SK-N-SH (cell line): ENCODE measurements around the gene ZNF219. TPM values are rescaled to one million over a fixed set of nuclear protein-coding genes. Genes with fewer than 3 reads are reported as not detected.

Source experiments
- CTCF ChIA-PET: fragments of 300-600, 350-600 bp; formaldehyde crosslinking; extraction: SDS; loops from one replicate; lab custom pipeline; 2021; lab: Yijun Ruan, JAX
- POLR2A ChIA-PET: fragments of 350-600 bp; sonication (Branson Sonifier 250); formaldehyde crosslinking; extraction: SDS; loops from one replicate; lab custom pipeline; 2020; ENCODE audit warnings: antibody characterized with exemption, inconsistent platforms; lab: Yijun Ruan, JAX
- DNase-seq: peaks from one replicate; pipeline ENCODE4 v3.0.0; 2012
- H2AFZ ChIP-seq: fragments of 200-600 bp; sonication (generic); 2 replicates; pipeline ENCODE4 v1.8.1; 2016; ENCODE audit warnings: antibody characterized with exemption, mild to moderate bottlenecking, low read depth
- H3F3A ChIP-seq: fragments of 200-600 bp; sonication (generic); replicated peaks from 2 replicates; pipeline ENCODE3; 2016; ENCODE audit warnings: antibody characterized with exemption, mild to moderate bottlenecking; ENCODE audit not compliant: insufficient read depth
- H3K27ac ChIP-seq, 2 experiments: fragments of 200-500 bp in 1 of 2; fragments of 200-600 bp in 1 of 2; sonication (Bioruptor generic) in 1 of 2; sonication (generic), shearing (Covaris generic) in 1 of 2; 2 replicates each; pipeline versions ENCODE4 v1.5.1 to v1.6.1; 2014 to 2016; ENCODE audit warnings: low read depth in 2 of 2, inconsistent platforms in 1 of 2, low read length in 1 of 2, mild to moderate bottlenecking in 1 of 2, mixed read lengths in 1 of 2
- H3K27me3 ChIP-seq: fragments of 200-600 bp; sonication (generic), shearing (Covaris generic); 2 replicates; pipeline ENCODE4 v1.6.1; 2016; ENCODE audit warnings: mixed run types; ENCODE audit not compliant: insufficient read depth
- H3K36me3 ChIP-seq, 2 experiments: fragments of 200-500 bp in 1 of 2; fragments of 200-600 bp in 1 of 2; sonication (Bioruptor generic) in 1 of 2; sonication (generic) in 1 of 2; replicated peaks in 1 of 2; 2 replicates each; pipeline versions ENCODE3 to v1.5.1; 2014 to 2016; ENCODE audit warnings: low read length in 1 of 2, mild to moderate bottlenecking in 1 of 2; ENCODE audit not compliant: insufficient read depth in 2 of 2, control insufficient read depth in 1 of 2
- H3K4me1 ChIP-seq, 2 experiments: fragments of 200-500 bp in 1 of 2; fragments of 200-600 bp in 1 of 2; sonication (Bioruptor generic) in 1 of 2; sonication (generic), shearing (Covaris generic) in 1 of 2; 2 replicates each; pipeline versions ENCODE4 v1.5.1 to v1.6.1; 2014 to 2016; ENCODE audit warnings: low read depth in 1 of 2, low read length in 1 of 2, mixed run types in 1 of 2; ENCODE audit not compliant: insufficient read depth in 2 of 2, control insufficient read depth in 1 of 2
- H3K4me2 ChIP-seq: fragments of 200-600 bp; sonication (generic), shearing (Covaris generic); 2 replicates; pipeline ENCODE4 v1.6.1; 2017; ENCODE audit warnings: mixed run types
- H3K4me3 ChIP-seq, 2 experiments: fragments of 200-500 bp in 1 of 2; fragments of 200-600 bp in 1 of 2; sonication (Bioruptor generic) in 1 of 2; sonication (generic), shearing (Covaris generic) in 1 of 2; 2 replicates each; pipeline versions ENCODE4 v1.5.1 to v1.8.1; 2014 to 2016; ENCODE audit warnings: low read depth in 2 of 2, inconsistent platforms in 1 of 2, low read length in 1 of 2, mild to moderate bottlenecking in 1 of 2, mixed read lengths in 1 of 2, moderate library complexity in 1 of 2
- H3K79me2 ChIP-seq: fragments of 200-600 bp; sonication (generic); 2 replicates; pipeline ENCODE4 v1.8.1; 2017; ENCODE audit warnings: mild to moderate bottlenecking; ENCODE audit not compliant: insufficient read depth
- H3K9ac ChIP-seq: fragments of 200-600 bp; sonication (generic); 2 replicates; pipeline ENCODE4 v1.6.1; 2017; ENCODE audit warnings: mixed run types
- H3K9me2 ChIP-seq: fragments of 200-600 bp; sonication (generic); 2 replicates; pipeline ENCODE4 v1.6.1; 2017; ENCODE audit warnings: mixed run types
- H3K9me3 ChIP-seq: fragments of 200-600 bp; sonication (generic); 2 replicates; pipeline ENCODE4 v1.6.1; 2017; ENCODE audit warnings: mixed run types, mild to moderate bottlenecking, moderate library complexity
- H4K20me1 ChIP-seq: fragments of 200-600 bp; sonication (generic); 2 replicates; pipeline ENCODE4 v1.6.1; 2017; ENCODE audit warnings: mild to moderate bottlenecking, mixed run types; ENCODE audit not compliant: insufficient read depth
- ELF1 ChIP-seq: IDR thresholded peaks from 2 replicates; pipeline ENCODE4 v1.4.0; 2012
- EP300 ChIP-seq, 2 experiments: IDR thresholded peaks; 2 replicates each; pipeline versions ENCODE4 v1.4.0 to v1.6.1; 2012; ENCODE audit warnings: borderline replicate concordance in 1 of 2, low read depth in 1 of 2, low read length in 1 of 2
- FOSL2 ChIP-seq: IDR thresholded peaks from 2 replicates; pipeline ENCODE4 v1.4.0; 2012; ENCODE audit warnings: low read depth, mild to moderate bottlenecking, moderate library complexity, borderline replicate concordance
- GABPA ChIP-seq: IDR thresholded peaks from 2 replicates; pipeline ENCODE4 v1.4.0; 2012; ENCODE audit warnings: low read depth, mild to moderate bottlenecking
- GATA2 ChIP-seq: sonication (generic); formaldehyde crosslinking; IDR thresholded peaks from 2 replicates; pipeline ENCODE4 v1.5.0; 2020; ENCODE audit warnings: mild to moderate bottlenecking, missing genetic modification reagents
- JUND ChIP-seq: IDR thresholded peaks from 2 replicates; pipeline ENCODE4 v1.4.0; 2012
- MAX ChIP-seq: IDR thresholded peaks from 2 replicates; pipeline ENCODE4 v1.4.0; 2012; ENCODE audit warnings: low read depth
- MEF2A ChIP-seq: IDR thresholded peaks from 2 replicates; pipeline ENCODE4 v1.4.0; 2012; ENCODE audit warnings: low read depth, borderline replicate concordance
- PBX3 ChIP-seq: IDR thresholded peaks from 2 replicates; pipeline ENCODE4; 2012
- POLR2AphosphoS5 ChIP-seq: IDR thresholded peaks from 2 replicates; pipeline ENCODE4 v1.6.1; 2012; ENCODE audit warnings: low read depth, low read length
- RAD21 ChIP-seq: IDR thresholded peaks from 2 replicates; pipeline ENCODE4 v1.6.1; 2012; ENCODE audit warnings: mild to moderate bottlenecking, low read length
- RCOR1 ChIP-seq: fragments of 150-350 bp; IDR thresholded peaks from 2 replicates; pipeline ENCODE4 v1.6.1; 2017; ENCODE audit warnings: antibody characterized with exemption, low read length
- SIN3A ChIP-seq: IDR thresholded peaks from 2 replicates; pipeline ENCODE4 v1.6.1; 2012; ENCODE audit warnings: low read depth, mild to moderate bottlenecking, low read length, moderate library complexity, borderline replicate concordance
- SMC3 ChIP-seq: IDR thresholded peaks from 2 replicates; pipeline ENCODE4 v1.6.1; 2012; ENCODE audit warnings: low read depth, low read length, improper control_type of control experiment
- TAF1 ChIP-seq: IDR thresholded peaks from 2 replicates; pipeline ENCODE4 v1.6.1; 2012; ENCODE audit warnings: low read depth, mild to moderate bottlenecking, low read length, moderate library complexity, borderline replicate concordance
- WGBS: methylation state at CpG from one replicate; pipeline ENCODE4 v1.1.6; 2017; ENCODE audit warnings: low lambda C conversion rate; 5-methylcytosine and 5-hydroxymethylcytosine counted together
- polyA plus RNA-seq, 3 experiments: library from polyadenylated mRNA; depleted of rRNA; stranded (reverse); fragments of >200 nt; gene quantifications; 2 replicates each; pipeline ENCODE4 v1.2.3, GENCODE V29; 2012
- TF ChIP-seq, protein P1 (sequence below): IDR thresholded peaks from 2 replicates; pipeline ENCODE4 v1.4.0; 2012; ENCODE audit warnings: low read depth, borderline replicate concordance
- TF ChIP-seq, protein P2 (sequence below): fragments of 150-350 bp; IDR thresholded peaks from 2 replicates; pipeline ENCODE4 v1.6.1; 2017; ENCODE audit warnings: antibody characterized with exemption, low read length, low read depth, borderline replicate concordance
- TF ChIP-seq, protein P3 (sequence below): IDR thresholded peaks from 2 replicates; pipeline ENCODE4 v1.4.0; 2012; ENCODE audit warnings: low read depth, borderline replicate concordance

Gene ZNF219
- polyA plus RNA-seq, 1 of the 3 experiments (the other 2 are of a cell fraction): 24.1 TPM

DNA sequence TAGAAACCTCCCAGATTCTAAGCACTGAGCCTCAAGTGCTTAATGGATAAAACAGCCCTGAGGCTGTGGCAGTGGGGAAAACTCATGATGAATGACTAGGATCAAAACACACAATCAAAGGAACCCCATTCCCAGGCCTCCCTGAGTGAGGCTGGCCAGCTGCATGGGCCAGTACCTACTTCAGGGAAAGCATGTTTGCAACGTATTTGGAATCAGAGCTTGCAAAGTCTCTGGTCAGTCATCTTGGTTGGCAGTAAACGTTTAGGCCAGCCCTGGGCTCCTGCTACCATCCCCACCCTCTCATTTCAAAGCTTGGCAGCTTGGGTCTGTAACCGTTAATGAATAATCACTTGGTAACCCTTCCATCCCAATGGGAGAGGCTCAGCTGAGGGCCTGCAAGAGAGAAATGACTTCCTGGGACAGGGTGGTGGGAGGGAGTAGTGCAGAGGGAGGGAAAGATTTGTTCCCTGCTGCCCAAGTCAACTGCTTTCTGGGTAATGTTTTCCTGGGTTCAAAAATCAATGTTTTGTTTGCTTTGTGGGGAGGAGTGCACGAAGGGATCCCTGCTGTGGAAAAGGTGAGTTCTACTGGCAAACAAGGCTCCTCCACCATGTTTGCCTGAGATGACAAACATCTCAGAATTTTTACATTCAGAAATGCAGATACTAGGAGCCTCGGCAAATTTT lies 42.9 kb downstream of the ZNF219 start:
- no peaks in the 10 kb centered on the region for H3F3A ChIP-seq
- DNase-seq: no peak
- no peaks in the 10 kb centered on the region for H3K9me2 ChIP-seq
- no peaks in the 10 kb centered on the region for H3K27me3 ChIP-seq
- 70% methylated on average over 5 of the region's 5 CpGs for WGBS
- H4K20me1 ChIP-seq: no peaks in the 10 kb centered on the region
- TF ChIP-seq PBX3 (no peak), RCOR1 (no peak), SMC3 (no peak), POLR2AphosphoS5 (no peak), JUND (no peak), MAX (no peak), FOSL2 (no peak), RAD21 (no peak), MEF2A (no peak), GABPA (no peak), EP300 (IDR thresholded peaks at IDR 0.05; ENCODE audit: borderline replicate concordance in 1 of 2, low read depth in 1 of 2, low read length in 1 of 2) (no peak), TAF1 (no peak), GATA2 (CRISPR knock-in tag) (no peak), ELF1 (no peak), SIN3A (no peak)
- TF ChIP-seq, protein P1, sequence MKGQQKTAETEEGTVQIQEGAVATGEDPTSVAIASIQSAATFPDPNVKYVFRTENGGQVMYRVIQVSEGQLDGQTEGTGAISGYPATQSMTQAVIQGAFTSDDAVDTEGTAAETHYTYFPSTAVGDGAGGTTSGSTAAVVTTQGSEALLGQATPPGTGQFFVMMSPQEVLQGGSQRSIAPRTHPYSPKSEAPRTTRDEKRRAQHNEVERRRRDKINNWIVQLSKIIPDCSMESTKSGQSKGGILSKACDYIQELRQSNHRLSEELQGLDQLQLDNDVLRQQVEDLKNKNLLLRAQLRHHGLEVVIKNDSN: no peak
- TF ChIP-seq, protein P2, sequence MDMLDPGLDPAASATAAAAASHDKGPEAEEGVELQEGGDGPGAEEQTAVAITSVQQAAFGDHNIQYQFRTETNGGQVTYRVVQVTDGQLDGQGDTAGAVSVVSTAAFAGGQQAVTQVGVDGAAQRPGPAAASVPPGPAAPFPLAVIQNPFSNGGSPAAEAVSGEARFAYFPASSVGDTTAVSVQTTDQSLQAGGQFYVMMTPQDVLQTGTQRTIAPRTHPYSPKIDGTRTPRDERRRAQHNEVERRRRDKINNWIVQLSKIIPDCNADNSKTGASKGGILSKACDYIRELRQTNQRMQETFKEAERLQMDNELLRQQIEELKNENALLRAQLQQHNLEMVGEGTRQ: no peak
- TF ChIP-seq, protein P3, sequence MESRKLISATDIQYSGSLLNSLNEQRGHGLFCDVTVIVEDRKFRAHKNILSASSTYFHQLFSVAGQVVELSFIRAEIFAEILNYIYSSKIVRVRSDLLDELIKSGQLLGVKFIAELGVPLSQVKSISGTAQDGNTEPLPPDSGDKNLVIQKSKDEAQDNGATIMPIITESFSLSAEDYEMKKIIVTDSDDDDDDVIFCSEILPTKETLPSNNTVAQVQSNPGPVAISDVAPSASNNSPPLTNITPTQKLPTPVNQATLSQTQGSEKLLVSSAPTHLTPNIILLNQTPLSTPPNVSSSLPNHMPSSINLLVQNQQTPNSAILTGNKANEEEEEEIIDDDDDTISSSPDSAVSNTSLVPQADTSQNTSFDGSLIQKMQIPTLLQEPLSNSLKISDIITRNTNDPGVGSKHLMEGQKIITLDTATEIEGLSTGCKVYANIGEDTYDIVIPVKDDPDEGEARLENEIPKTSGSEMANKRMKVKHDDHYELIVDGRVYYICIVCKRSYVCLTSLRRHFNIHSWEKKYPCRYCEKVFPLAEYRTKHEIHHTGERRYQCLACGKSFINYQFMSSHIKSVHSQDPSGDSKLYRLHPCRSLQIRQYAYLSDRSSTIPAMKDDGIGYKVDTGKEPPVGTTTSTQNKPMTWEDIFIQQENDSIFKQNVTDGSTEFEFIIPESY: no peak
- H3K36me3 ChIP-seq: no peaks in the 10 kb centered on the region
- H3K9me3 ChIP-seq: no peaks in the 10 kb centered on the region
- no peaks in the 10 kb centered on the region for H3K79me2 ChIP-seq
- ChIA-PET POLR2A (no interaction called here), CTCF (interaction anchor here (1.9 to 2.1 kb wide), 2 partner anchors 15 to 41 kb away, joined by 4 to 8 read pairs; no protein-coding TSS in a partner anchor)
- H3K9ac ChIP-seq: no peak overlapping the region
- H3K4me2 ChIP-seq: no peak overlapping the region
- H2AFZ ChIP-seq: no peak overlapping the region
- H3K4me3 ChIP-seq: no peak overlapping the region
- no peak overlapping the region for H3K27ac ChIP-seq
- no peaks in the 10 kb centered on the region for H3K4me1 ChIP-seq
